ENCODE results near the gene RALGPS1.

DNA sequence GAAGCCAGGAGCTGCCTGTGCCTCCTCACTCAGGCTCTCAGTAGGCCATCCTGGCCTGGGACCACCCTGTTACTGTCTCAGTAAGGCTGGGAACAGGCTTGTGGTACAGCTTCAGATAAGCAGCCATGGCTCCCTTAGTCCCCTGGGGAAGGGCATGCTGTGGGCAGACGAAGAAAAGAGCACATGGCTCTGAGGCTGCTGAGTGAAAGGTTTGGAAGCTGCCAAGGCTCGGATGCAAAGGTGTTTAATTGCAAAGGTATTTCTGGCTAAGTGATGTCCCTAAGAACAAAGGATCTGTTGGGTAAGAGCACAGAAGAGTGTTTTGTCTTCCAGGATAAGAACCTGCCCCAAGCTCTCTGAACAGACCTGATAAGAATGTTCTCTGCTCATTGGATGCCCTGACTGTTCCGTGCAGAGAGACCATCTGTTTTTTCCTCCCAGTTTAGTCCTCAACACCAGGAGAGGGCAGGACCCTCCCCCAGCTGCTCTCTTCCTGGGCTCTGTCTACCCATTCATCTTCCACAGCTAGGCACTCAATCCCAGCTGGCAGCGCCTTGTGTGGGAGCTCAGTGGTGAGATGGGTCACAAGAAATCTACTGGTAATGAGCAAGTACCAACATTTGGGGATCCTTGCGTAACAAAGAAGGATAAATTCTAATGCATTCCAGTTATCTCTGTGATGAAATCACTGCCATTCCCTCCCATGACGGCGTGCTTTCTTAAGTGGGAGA lies 190.2 kb downstream of the RALGPS1 start:
- TF ChIP-seq, protein P1, sequence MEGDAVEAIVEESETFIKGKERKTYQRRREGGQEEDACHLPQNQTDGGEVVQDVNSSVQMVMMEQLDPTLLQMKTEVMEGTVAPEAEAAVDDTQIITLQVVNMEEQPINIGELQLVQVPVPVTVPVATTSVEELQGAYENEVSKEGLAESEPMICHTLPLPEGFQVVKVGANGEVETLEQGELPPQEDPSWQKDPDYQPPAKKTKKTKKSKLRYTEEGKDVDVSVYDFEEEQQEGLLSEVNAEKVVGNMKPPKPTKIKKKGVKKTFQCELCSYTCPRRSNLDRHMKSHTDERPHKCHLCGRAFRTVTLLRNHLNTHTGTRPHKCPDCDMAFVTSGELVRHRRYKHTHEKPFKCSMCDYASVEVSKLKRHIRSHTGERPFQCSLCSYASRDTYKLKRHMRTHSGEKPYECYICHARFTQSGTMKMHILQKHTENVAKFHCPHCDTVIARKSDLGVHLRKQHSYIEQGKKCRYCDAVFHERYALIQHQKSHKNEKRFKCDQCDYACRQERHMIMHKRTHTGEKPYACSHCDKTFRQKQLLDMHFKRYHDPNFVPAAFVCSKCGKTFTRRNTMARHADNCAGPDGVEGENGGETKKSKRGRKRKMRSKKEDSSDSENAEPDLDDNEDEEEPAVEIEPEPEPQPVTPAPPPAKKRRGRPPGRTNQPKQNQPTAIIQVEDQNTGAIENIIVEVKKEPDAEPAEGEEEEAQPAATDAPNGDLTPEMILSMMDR (IDR thresholded peaks at IDR 0.05), result no peak
- no peak for TF ChIP-seq POLR2A (IDR thresholded peaks at IDR 0.05)

Data from vagina (tissue), 2 donors.